ENCODE results near the gene ALDH3B1. TPM values are rescaled to one million over a fixed set of nuclear protein-coding genes. Genes with fewer than 3 reads are reported as not detected.
"Not testable (repeated sequence)": the region's sequence is repeated elsewhere in the genome, so short reads cannot be mapped to it uniquely, and the experiment has no call there.

Gene ALDH3B1
- total RNA-seq, 1 donor from 2014 or later, result 1.7 TPM

GRCh38 chr11:67983951-67984350 lies 26.2 kb upstream of the ALDH3B1 start:
- no peak overlapping the region for H3K4me3 Mint-ChIP-seq
- peaks cover 25% of the 10 kb centered on the region for H3K27me3 Mint-ChIP-seq
- H3K36me3 Mint-ChIP-seq, result no peaks in the 10 kb centered on the region
- TF ChIP-seq CTCF (conservative IDR thresholded peaks at IDR 0.05), result no peak
- H3K9me3 Mint-ChIP-seq, result no peaks in the 10 kb centered on the region
- no peak for DNase-seq (ENCODE audit: extremely low spot score, unreplicated experiment)
- H3K4me1 Mint-ChIP-seq (ENCODE audit: unreplicated experiment), result no peaks in the 10 kb centered on the region
- H3K27ac Mint-ChIP-seq, result no peak overlapping the region

- not testable (repeated sequence) for H3K36me3 Mint-ChIP-seq; H3K4me3 Mint-ChIP-seq; H3K4me1 Mint-ChIP-seq (ENCODE audit: unreplicated experiment); DNase-seq (ENCODE audit: extremely low spot score, unreplicated experiment); H3K9me3 Mint-ChIP-seq; H3K27ac Mint-ChIP-seq
- H3K27me3 Mint-ChIP-seq, result peaks cover 33% of the 10 kb centered on the region
Observed at GRCh38 chr11:67985302-67985701, 24.8 kb upstream of the ALDH3B1 start.

GRCh38 chr11:67990546-67991346 lies 19.4 kb upstream of the ALDH3B1 start:
- not testable (repeated sequence) for H3K27ac Mint-ChIP-seq
- peak overlapping the region; percentile 51 for H3K4me3 Mint-ChIP-seq

GRCh38 chr11:67991347-67992121 lies 18.6 kb upstream of the ALDH3B1 start:
- H3K27ac Mint-ChIP-seq; DNase-seq (ENCODE audit: extremely low spot score, unreplicated experiment); H3K36me3 Mint-ChIP-seq; H3K4me1 Mint-ChIP-seq (ENCODE audit: unreplicated experiment); H3K9me3 Mint-ChIP-seq: not testable (repeated sequence)
- H3K4me3 Mint-ChIP-seq, result peak overlapping the region; percentile 79
- H3K27me3 Mint-ChIP-seq, result peaks cover 45% of the 10 kb centered on the region

More at GRCh38 chr11:67990546-67991346, 19.4 kb upstream of the ALDH3B1 start:
- not testable (repeated sequence) for DNase-seq (ENCODE audit: extremely low spot score, unreplicated experiment); H3K36me3 Mint-ChIP-seq; H3K4me1 Mint-ChIP-seq (ENCODE audit: unreplicated experiment); H3K9me3 Mint-ChIP-seq
- H3K27me3 Mint-ChIP-seq, result peaks cover 49% of the 10 kb centered on the region

GRCh38 chr11:67993821-67994220 lies 16.3 kb upstream of the ALDH3B1 start:
- not testable (repeated sequence) for H3K4me3 Mint-ChIP-seq; H3K9me3 Mint-ChIP-seq; H3K27ac Mint-ChIP-seq; DNase-seq (ENCODE audit: extremely low spot score, unreplicated experiment); H3K36me3 Mint-ChIP-seq; H3K4me1 Mint-ChIP-seq (ENCODE audit: unreplicated experiment)
- TF ChIP-seq CTCF (conservative IDR thresholded peaks at IDR 0.05), result peak; percentile 77
- H3K27me3 Mint-ChIP-seq, result peaks cover 40% of the 10 kb centered on the region

GRCh38 chr11:67994387-67994786 lies 15.7 kb upstream of the ALDH3B1 start:
- H3K4me1 Mint-ChIP-seq (ENCODE audit: unreplicated experiment); H3K27ac Mint-ChIP-seq; DNase-seq (ENCODE audit: extremely low spot score, unreplicated experiment); H3K4me3 Mint-ChIP-seq; H3K36me3 Mint-ChIP-seq; H3K9me3 Mint-ChIP-seq: not testable (repeated sequence)
- peaks cover 35% of the 10 kb centered on the region for H3K27me3 Mint-ChIP-seq

GRCh38 chr11:67995129-67995528 lies 15.0 kb upstream of the ALDH3B1 start:
- peaks cover 27% of the 10 kb centered on the region for H3K27me3 Mint-ChIP-seq
- H3K4me3 Mint-ChIP-seq; DNase-seq (ENCODE audit: extremely low spot score, unreplicated experiment); H3K4me1 Mint-ChIP-seq (ENCODE audit: unreplicated experiment); H3K36me3 Mint-ChIP-seq; H3K9me3 Mint-ChIP-seq; H3K27ac Mint-ChIP-seq: not testable (repeated sequence)

GRCh38 chr11:67995579-67995978 lies 14.5 kb upstream of the ALDH3B1 start:
- H3K4me3 Mint-ChIP-seq; H3K4me1 Mint-ChIP-seq (ENCODE audit: unreplicated experiment); H3K9me3 Mint-ChIP-seq; H3K27ac Mint-ChIP-seq; H3K36me3 Mint-ChIP-seq; DNase-seq (ENCODE audit: extremely low spot score, unreplicated experiment): not testable (repeated sequence)
- H3K27me3 Mint-ChIP-seq, result peaks cover 27% of the 10 kb centered on the region

Data from type B pancreatic cell (in vitro differentiated cells).